RWPE1 (cell line): ENCODE data around the gene COPS6.
A peak's percentile ranks its signal among the peaks of the same experiment; 100 is the strongest.

Experiments used
- CTCF ChIA-PET: fragments of 350-600 bp; sonication (Branson Sonifier 250); formaldehyde crosslinking; extraction: SDS; loops from one replicate; lab custom pipeline; 2021; lab: Yijun Ruan, JAX
- POLR2A ChIA-PET: fragments of 400-600 bp; formaldehyde crosslinking; extraction: SDS; loops from one replicate; lab custom pipeline; 2020; ENCODE audit warnings: antibody characterized with exemption; ENCODE audit not compliant: low non-redundant PET; lab: Yijun Ruan, JAX
- DNase-seq: peaks from one replicate; pipeline ENCODE4 v3.0.0; 2012; ENCODE audit warnings: low spot score
- H3K27ac ChIP-seq: fragments of 450-650 bp; 2 replicates; pipeline ENCODE4 v1.5.1; 2017
- CTCF ChIP-seq: fragments of 450-650 bp; conservative IDR thresholded peaks from 2 replicates; pipeline ENCODE4 v1.5.1; 2017; ENCODE audit warnings: low read depth, mild to moderate bottlenecking

Gene COPS6

GRCh38 chr7:100090527-100091410 is 2.0 kb downstream of the COPS6 start:
- TF ChIP-seq CTCF = no peak
- ChIA-PET POLR2A (interaction anchor here (1.0 kb wide), 1 partner anchor 10 kb away, joined by 4 read pairs; no protein-coding TSS in a partner anchor), CTCF (interaction anchor here (0.5 to 0.6 kb wide), 2 partner anchors 784 to 1308 kb away, joined by 3 to 5 read pairs; partner anchors contain the start of gene SRRT)
- DNase-seq = no peak
- peak overlapping the region; percentile 59 for H3K27ac ChIP-seq

DNA sequence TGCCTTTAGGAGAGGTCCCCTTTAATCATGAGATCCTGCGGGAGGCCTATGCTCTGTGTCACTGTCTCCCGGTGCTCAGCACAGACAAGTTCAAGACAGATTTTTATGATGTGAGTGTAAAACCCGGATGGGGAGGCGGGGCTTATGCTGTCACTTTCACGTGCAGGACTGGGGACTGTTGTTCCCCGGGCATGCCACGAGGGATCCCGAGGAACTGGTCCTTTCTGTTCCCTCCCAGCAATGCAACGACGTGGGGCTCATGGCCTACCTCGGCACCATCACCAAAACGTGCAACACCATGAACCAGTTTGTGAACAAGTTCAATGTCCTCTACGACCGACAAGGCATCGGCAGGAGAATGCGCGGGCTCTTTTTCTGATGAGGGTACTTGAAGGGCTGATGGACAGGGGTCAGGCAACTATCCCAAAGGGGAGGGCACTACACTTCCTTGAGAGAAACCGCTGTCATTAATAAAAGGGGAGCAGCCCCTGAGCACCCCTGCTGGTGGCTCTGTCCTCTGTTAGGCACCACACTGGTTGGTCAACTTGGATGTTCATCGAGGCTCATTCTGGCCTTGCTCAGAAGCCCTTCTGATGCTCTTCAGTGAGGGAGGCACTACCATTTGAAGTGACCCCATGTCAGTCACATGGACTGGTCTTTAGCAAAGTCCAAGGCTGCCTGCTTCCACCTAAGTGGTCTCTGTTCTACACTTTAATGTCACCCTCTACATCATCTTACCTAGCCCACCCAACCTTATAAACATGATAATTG is 2.8 kb downstream of the COPS6 start:
- ChIA-PET POLR2A (no interaction called here), CTCF (no interaction called here)
- peak overlapping the region; percentile 59 for H3K27ac ChIP-seq
- no peak for TF ChIP-seq CTCF
- no peak for DNase-seq

DNA sequence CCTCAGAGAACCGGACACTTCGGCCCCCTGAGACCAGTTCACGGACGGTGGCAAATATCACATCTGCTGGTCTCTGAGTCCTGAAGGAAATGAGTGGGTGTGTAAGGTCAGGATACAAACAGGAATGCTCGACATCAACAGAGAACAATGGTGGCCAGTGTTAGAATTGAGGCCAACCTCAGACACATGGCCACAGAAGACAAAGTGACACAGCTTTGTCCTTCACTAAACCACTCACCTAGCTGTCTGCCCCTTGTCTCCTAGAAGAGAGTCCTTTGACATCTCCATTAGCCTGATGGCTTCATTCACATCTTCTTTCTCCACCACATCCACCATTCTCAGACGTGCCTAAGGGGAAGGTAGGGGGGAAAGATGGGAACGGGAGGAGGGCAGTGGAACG is 4.3 kb downstream of the COPS6 start:
- no peak for TF ChIP-seq CTCF
- CTCF ChIA-PET = interaction anchor here (0.7 kb wide), 2 partner anchors 11 to 128 kb away, joined by 3 read pairs; no protein-coding TSS in a partner anchor

DNA sequence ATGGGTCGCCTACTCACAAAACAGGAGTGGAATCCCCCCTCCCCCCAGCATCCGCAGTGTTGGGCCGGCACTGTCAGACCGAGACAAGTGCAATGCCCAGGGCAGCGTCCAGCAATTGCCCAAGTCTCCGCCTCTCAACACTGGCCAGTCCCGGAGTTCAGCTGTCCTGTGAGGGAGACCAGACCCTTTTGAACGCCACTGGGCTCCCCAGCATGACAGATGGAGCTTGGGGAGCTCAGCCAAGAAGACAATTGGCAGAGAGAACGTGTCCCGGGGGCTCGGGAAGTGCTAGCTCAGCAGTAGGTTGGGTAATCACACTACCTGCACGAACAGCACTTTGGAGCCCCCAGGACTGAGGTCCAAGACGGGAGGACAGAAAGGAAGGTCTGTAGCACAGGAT is 4.7 kb downstream of the COPS6 start:
- no peak for DNase-seq
- ChIA-PET CTCF (interaction anchor here (0.7 kb wide), 1 partner anchor 10 kb away, joined by 3 read pairs; no protein-coding TSS in a partner anchor), POLR2A (no interaction called here)
- no peak for TF ChIP-seq CTCF
- H3K27ac ChIP-seq = peak overlapping the region; percentile 58

More for the DNA sequence above, 4.3 kb downstream of the COPS6 start:
- POLR2A ChIA-PET = no interaction called here
- no peak for DNase-seq
- peak overlapping the region; percentile 58 for H3K27ac ChIP-seq

DNA sequence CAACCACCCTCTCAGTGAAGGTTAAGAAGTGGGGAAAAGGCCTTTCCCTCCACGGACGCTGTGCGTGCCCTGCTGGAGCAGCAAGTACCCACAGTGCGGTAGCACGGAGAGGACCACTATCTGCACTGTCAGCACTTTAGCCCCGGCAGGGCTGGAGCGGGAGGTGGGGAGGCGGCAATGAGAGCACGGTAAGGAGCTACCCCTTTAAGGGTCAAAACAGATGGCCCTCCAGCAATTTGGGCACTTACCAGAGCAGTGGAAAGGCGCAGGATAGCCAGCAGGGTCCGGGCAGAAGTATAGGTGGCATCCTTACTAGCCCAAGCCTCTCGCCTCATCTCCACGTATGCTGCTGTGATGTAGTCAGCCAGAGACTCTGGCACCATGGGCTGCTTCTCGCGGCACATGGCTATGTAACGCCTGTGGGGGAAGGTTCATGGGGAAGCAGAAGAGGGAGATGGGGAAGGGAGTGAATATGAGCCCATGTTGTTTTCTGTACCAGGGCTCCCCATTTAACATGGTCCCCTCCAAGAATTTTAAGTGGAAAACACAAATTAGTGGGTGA is 5.2 kb downstream of the COPS6 start:
- peak overlapping the region; percentile 58 for H3K27ac ChIP-seq
- ChIA-PET CTCF (interaction anchor here (0.7 kb wide), 1 partner anchor 10 kb away, joined by 3 read pairs; no protein-coding TSS in a partner anchor), POLR2A (no interaction called here)
- TF ChIP-seq CTCF = no peak
- DNase-seq = no peak

DNA sequence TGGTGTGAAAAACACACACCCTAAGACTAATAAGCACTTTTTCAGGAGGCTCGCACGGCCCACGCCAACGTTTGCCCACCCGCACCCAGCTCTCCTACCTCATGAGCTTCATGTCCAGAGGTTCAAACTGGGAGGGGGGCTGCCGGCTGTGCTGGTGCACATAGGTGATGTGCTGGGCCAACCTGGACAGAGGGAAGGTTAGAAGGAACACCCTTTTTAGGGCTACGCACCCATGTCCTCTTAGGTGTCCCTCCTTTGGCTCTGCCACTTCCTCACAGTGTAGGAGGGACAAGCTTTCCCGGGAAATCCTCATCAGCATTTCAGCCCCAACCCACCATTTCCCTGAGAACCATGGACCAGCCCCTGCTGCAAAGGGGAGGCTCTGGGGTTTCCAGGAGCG is 6.5 kb downstream of the COPS6 start:
- TF ChIP-seq CTCF = no peak
- CTCF ChIA-PET = no interaction called here
- no peak for DNase-seq
- POLR2A ChIA-PET = no interaction called here
- peak overlapping the region; percentile 48 for H3K27ac ChIP-seq
